GM19395 (cell line): ENCODE measurements around the gene TTK.
A peak's percentile ranks its signal among the peaks of the same experiment; 100 is the strongest.
"Not testable (repeated sequence)": the region's sequence is repeated elsewhere in the genome, so short reads cannot be mapped to it uniquely, and the experiment has no call there.

Experiments used
- ATAC-seq: cut with Tn5 transposase; IDR thresholded peaks from one replicate; pipeline ENCODE4 v1.9.1; 2021; ENCODE audit warnings: mild to moderate bottlenecking, moderate library complexity; ENCODE audit not compliant: unreplicated experiment

The TTK gene

GRCh38 chr6:80021131-80021530 is 16.7 kb downstream of the TTK start:
- no peak for ATAC-seq

GRCh38 chr6:80021591-80021990 is 17.1 kb downstream of the TTK start:
- no peak for ATAC-seq

GRCh38 chr6:80022803-80023202 is 18.4 kb downstream of the TTK start:
- ATAC-seq = no peak

GRCh38 chr6:80028589-80028988 is 24.1 kb downstream of the TTK start:
- no peak for ATAC-seq

- ATAC-seq = peak; percentile 93
Observed at GRCh38 chr6:80029470-80029869, 25.0 kb downstream of the TTK start.

GRCh38 chr6:80048220-80048619 is 43.8 kb downstream of the TTK start:
- not testable (repeated sequence) for ATAC-seq

GRCh38 chr6:80060774-80061173 is 56.3 kb downstream of the TTK start:
- ATAC-seq = no peak

GRCh38 chr6:80068146-80068545 is 63.7 kb downstream of the TTK start:
- not testable (repeated sequence) for ATAC-seq

GRCh38 chr6:80070431-80070830 is 66.0 kb downstream of the TTK start:
- ATAC-seq = not testable (repeated sequence)

- no peak for ATAC-seq
Observed at GRCh38 chr6:80077067-80077466, 72.6 kb downstream of the TTK start.

- no peak for ATAC-seq
Observed at GRCh38 chr6:80088637-80089036, 84.2 kb downstream of the TTK start.

GRCh38 chr6:80091506-80091905 is 87.1 kb downstream of the TTK start:
- no peak for ATAC-seq
